Heart right ventricle (tissue), 16 donors: Measurements from ENCODE around the gene FAM171A1. TPM values are rescaled to one million over a fixed set of nuclear protein-coding genes. Genes with fewer than 3 reads are reported as not detected.
A peak's percentile ranks its signal among the peaks of the same experiment; 100 is the strongest.

Experiments used
- ATAC-seq, 8 donors: fragments of 200-7000 bp; cut with Tn5 transposase; one replicate each; pipeline ENCODE4 v1.9.1; 2020; ENCODE audit warnings: mild to moderate bottlenecking in 8 of 8, moderate library complexity in 8 of 8, moderate number of reproducible peaks in 1 of 8
- DNase-seq, 2 donors: peaks; one replicate each; pipeline ENCODE4 v3.0.0-alpha.2; 2020
- H3K27ac ChIP-seq, 10 donors: fragments of 200-600 bp; sonication (generic) in 2 of 10; one replicate each; pipeline versions ENCODE4 v1.5.0 to v1.8.0; 2020 to 2022; ENCODE audit warnings: mild to moderate bottlenecking in 3 of 10
- H3K27me3 ChIP-seq, 7 donors: fragments of 200-600 bp; one replicate each; pipeline ENCODE4 v1.8.0; 2021 to 2022; ENCODE audit warnings: mild to moderate bottlenecking in 2 of 7
- H3K36me3 ChIP-seq, 9 donors: fragments of 200-600 bp; sonication (generic) in 1 of 9; one replicate each; pipeline versions ENCODE4 v1.5.0 to v1.8.0; 2020 to 2022; ENCODE audit warnings: mild to moderate bottlenecking in 2 of 9
- H3K4me1 ChIP-seq, 9 donors: fragments of 200-600 bp; sonication (generic) in 1 of 9; one replicate each; pipeline versions ENCODE4 v1.5.0 to v1.8.0; 2020 to 2022; ENCODE audit warnings: mild to moderate bottlenecking in 4 of 9
- H3K4me3 ChIP-seq, 10 donors: fragments of 200-600 bp; sonication (generic) in 2 of 10; one replicate each; pipeline versions ENCODE4 v1.5.0 to v1.8.0; 2020 to 2022; ENCODE audit warnings: mild to moderate bottlenecking in 7 of 10, moderate library complexity in 2 of 10
- H3K9me3 ChIP-seq, 11 donors: fragments of 200-600 bp in 10 of 11; sonication (generic) in 2 of 11; one replicate each; pipeline versions ENCODE4 v1.5.0 to v1.8.0; 2013 to 2022; ENCODE audit warnings: mild to moderate bottlenecking in 2 of 11, control low read depth in 1 of 11, moderate library complexity in 1 of 11
- WGBS, 2 donors: extraction: QIAGEN DNeasy Blood & Tissue Kit; methylation state at CpG; one replicate each; pipeline ENCODE4 v1.1.7; 2013; ENCODE audit warnings: inconsistent platforms in 1 of 2; 5-methylcytosine and 5-hydroxymethylcytosine counted together
- intact Hi-C, 10 donors: fragments of 100-400 bp; cut with DNase I; formaldehyde crosslinking; loops; one replicate each; pipeline versions ENCODE4 v1.11.1 to v1.14.2; 2022
- long read RNA-seq, 3 donors: library from polyadenylated mRNA; unstranded; transcript quantifications; one replicate each; pipeline ENCODE4 v2.0.0, GENCODE V29; 2020 to 2021
- polyA plus RNA-seq, 2 donors: library from polyadenylated mRNA; stranded (reverse); fragments of 200-250 nt; gene quantifications; one replicate each; pipeline ENCODE4 v1.2.3, GENCODE V29; 2013
- total RNA-seq, 10 donors: library from RNA; stranded (reverse); fragmentation: NEBNext Ultra II Directional in 3 of 10; extraction: Animal tissue kit (Norgen Biotek cat#: 25700) in 3 of 10; gene quantifications; one replicate each; pipeline versions ENCODE4 v1.2.1 to v1.2.4, GENCODE V29; 2021 to 2023
- TF ChIP-seq, protein P1 (sequence below), 9 donors: fragments of 200-600 bp; sonication (generic) in 2 of 9; IDR thresholded peaks; one replicate each; pipeline versions ENCODE4 v1.5.0 to v1.8.0; 2021 to 2022; ENCODE audit warnings: antibody characterized with exemption in 9 of 9, mild to moderate bottlenecking in 5 of 9, moderate library complexity in 1 of 9
- donor health status: Arrhythmogenic right ventricular cardiomyopathy.
- donor health status: ischemic (EF 13 %, LVEDD 7.1; RV severe dilation, severe dysfunction).
- donor health status: healthy with polysubstance abuse.
- donor health status: DM: no; HTN: yes; CAD: no.
- donor health status: DM: no; HTN: no; CAD: no.
- donor health status: ischemic (EF 25% LVEDD 6.9; RV normal size, moderate dysfunction).
- donor health status: ischemic (EF 25% LVEDD 5.7; RV mildly dilated, moderate dysfunction).
- donor health status: healthy.
- donor health status: DM: yes; HTN: yes; CAD: no.
- donor health status: Ischemic cardiomyopathy.
- donor health status: ischemic (EF 35%, LVEDD 5.7; RV mildly dilated, moderate dysfunction).
- donor health status: nonischemic (EF 11% LVEDD 7.7; RV severe dilation, severe dysfunction).
- donor health status: DM: yes; HTN: yes; CAD: no.
- donor health status: PGD.
- donor health status: ischemic (EF 29% LVEDD 5.4; RV normal size, mild dysfunction).
- donor health status: nonischemic (EF 23%, LVEDD 6.1; RV moderate dilation, normal function).

FAM171A1 gene
- total RNA-seq (10 to 100 TPM in 1 of 10 donors, 1 to 10 TPM in 9; 3.5 to 10.5 (median 6.8) TPM), polyA plus RNA-seq (1 to 10 TPM; 4.8 to 7.7 TPM)
- long read RNA-seq, donor 1, transcript FAM171A1-201 (8 exons, 3,952 nt): major isoform, 15 of 41 reads
- long read RNA-seq, donor 1, partial matches to known transcripts: 7 of 41 reads
- long read RNA-seq, donor 1, other reads (novel, unspliced or antisense): 19 of 41 reads
- long read RNA-seq, donor 2, transcript FAM171A1-201 (8 exons, 3,952 nt): major isoform, 10 of 19 reads
- long read RNA-seq, donor 2, partial matches to known transcripts: 7 of 19 reads
- long read RNA-seq, donor 2, other reads (novel, unspliced or antisense): 2 of 19 reads
- long read RNA-seq, donor 3, transcript FAM171A1-201 (8 exons, 3,952 nt): major isoform, 11 of 43 reads
- long read RNA-seq, donor 3, partial matches to known transcripts: 14 of 43 reads
- long read RNA-seq, donor 3, other reads (novel, unspliced or antisense): 18 of 43 reads

DNA sequence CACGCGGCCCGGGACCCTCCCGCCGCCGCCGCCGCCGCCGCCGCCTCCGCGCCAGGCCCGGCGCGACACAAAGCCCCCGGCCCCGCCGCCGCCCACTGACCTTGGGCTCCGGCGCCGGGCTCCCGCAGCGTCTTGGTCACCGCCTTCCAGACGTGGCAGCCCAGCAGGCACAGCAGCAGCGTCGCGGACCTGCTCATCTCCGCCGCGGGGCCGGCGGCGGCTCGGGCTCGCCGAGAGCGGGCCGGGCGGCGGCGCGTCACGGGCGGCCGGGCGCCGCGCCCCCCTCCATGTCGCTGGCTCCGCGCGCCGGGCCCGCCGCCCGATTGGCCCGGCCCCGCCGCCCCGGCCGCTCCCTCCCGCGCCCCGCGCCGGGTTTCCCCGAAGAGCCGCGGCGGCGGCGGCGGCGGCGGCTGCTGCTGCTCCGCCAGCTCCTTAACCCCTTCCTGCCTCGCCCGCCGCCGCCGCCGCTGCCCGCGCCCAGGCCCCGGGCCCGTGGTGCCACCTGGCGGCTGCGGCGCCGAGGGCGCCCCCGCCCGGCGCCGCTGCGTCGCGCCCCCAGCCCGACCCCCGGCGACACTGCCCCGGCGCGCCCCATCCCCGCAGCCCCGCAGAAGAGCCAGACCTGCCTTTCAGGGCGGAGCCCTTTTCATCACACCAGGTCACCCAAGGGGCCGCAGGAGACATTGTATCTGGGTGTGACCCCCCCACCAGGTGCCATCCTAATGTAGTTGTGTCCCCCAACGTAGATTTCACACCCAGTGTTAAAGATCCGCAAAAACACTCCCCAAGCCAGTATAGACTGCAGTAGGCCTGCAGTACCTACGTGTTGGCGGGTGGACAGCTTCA lies at the start of gene FAM171A1:
Gene FAM171A1 (minus strand): TSS at position 434 of the 846 bp plus-strand sequence. CDS start 237 bp downstream, at position 197.
- DNase-seq: peak; percentile 42 to 68
- H3K27me3 ChIP-seq: peaks cover 0 to 69% (median 0%) of the 10 kb centered on the region in 7 donors
- 2 to 6% methylated on average over 41 to 111 of the region's 115 CpGs for whole genome bisulfite sequencing, 2 donors
- H3K4me3 ChIP-seq: peak within 1 kb of the TSS; percentile 60 to 82 (median 72)
- ATAC-seq: peak; percentile 35 to 86 (median 71)
- H3K27ac ChIP-seq: peak within 1 kb of the TSS in 8 of 10 donors; percentile 59 to 81 (median 76)
- TF ChIP-seq, protein P1, sequence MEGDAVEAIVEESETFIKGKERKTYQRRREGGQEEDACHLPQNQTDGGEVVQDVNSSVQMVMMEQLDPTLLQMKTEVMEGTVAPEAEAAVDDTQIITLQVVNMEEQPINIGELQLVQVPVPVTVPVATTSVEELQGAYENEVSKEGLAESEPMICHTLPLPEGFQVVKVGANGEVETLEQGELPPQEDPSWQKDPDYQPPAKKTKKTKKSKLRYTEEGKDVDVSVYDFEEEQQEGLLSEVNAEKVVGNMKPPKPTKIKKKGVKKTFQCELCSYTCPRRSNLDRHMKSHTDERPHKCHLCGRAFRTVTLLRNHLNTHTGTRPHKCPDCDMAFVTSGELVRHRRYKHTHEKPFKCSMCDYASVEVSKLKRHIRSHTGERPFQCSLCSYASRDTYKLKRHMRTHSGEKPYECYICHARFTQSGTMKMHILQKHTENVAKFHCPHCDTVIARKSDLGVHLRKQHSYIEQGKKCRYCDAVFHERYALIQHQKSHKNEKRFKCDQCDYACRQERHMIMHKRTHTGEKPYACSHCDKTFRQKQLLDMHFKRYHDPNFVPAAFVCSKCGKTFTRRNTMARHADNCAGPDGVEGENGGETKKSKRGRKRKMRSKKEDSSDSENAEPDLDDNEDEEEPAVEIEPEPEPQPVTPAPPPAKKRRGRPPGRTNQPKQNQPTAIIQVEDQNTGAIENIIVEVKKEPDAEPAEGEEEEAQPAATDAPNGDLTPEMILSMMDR (IDR thresholded peaks at IDR 0.05): peak in 6 of 9 donors; percentile 3 to 48 (median 14)
- H3K36me3 ChIP-seq: no peaks in the 10 kb centered on the region
- peaks cover 0 to 42% (median 15%) of the 10 kb centered on the region in 9 donors for H3K4me1 ChIP-seq
- H3K9me3 ChIP-seq: no peaks in the 10 kb centered on the region
- intact Hi-C loops: loop anchor here in 8 of 10 donors (2.0 to 10.0 kb wide), 5 partner anchors 108 to 416 kb away; partner anchors contain the start of genes DCLRE1C (in 1 of the 8) and MEIG1 (in 1 of the 8)

DNA sequence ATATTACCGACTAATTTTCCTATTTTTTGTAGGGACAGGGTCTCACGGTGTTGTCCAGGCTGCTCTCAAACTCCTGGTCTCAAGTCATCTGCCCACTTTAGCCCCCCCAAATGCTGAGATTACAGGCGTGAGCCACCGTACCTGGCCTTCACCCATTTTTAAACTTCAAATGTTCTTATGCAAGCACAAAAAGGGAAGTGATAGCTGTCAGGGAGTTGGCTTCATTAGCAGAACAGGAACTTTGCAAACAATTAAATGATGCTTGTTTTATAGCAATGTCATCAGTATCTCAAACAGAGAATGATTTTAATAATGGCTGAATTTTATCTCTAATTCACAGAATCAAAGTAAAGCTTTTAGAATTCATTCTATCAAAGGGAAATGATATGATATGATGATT lies 49.8 kb upstream of the FAM171A1 start:
- H3K36me3 ChIP-seq: no peaks in the 10 kb centered on the region

DNA sequence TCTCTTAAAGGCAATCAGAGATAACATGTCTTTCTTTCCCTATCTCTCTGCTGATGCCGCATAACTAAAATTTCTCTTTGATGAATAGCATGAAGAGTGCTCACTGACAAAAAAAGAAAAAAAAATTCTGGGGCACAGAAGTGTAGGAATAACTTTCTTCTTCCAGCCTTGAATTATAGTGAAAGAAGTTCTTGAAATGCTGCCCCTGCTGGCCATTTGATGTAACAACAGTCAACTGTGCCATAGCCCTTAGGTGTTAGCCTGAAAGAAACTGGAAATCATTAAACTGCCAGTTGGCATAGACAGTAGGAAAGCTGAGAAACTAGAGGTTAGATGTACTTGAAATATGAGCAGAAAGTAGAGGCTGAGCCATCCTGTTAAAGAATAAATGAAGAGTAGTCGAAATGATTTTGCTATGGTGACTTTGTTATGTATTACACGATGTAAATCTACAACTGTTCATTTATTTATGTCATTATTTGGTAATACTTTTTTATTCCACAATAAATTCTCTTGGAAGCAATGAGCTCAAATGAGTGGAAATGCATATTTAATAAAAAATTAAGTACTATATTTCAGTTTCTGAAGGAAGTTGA lies 48.3 kb upstream of the FAM171A1 start:
- WGBS, 2 donors: 12 to 53% methylated on average over 3 of the region's 3 CpGs
- no peaks in the 10 kb centered on the region for H3K4me1 ChIP-seq
- H3K27me3 ChIP-seq: no peaks in the 10 kb centered on the region
- DNase-seq (peak in 1 of 2 donors; percentile 29), ATAC-seq (peak in 3 of 8 donors; percentile 41 to 65 (median 53))
- peaks cover 0 to 20% (median 8%) of the 10 kb centered on the region in 11 donors for H3K9me3 ChIP-seq
- no peaks in the 10 kb centered on the region for H3K36me3 ChIP-seq
- H3K27ac ChIP-seq: no peak overlapping the region
- no peak overlapping the region for H3K4me3 ChIP-seq
- intact Hi-C loops: loop anchor here in 1 of 10 donors (5.0 kb wide), 1 partner anchor 152 kb away; no protein-coding TSS in a partner anchor
- TF ChIP-seq, protein P1 (IDR thresholded peaks at IDR 0.05): peak; percentile 67 to 89 (median 84)

More for the DNA sequence above, 49.8 kb upstream of the FAM171A1 start:
- 67 to 73% methylated on average over 4 of the region's 4 CpGs for WGBS, 2 donors
- no peak overlapping the region for H3K27ac ChIP-seq
- intact Hi-C loops: no loop called here
- no peaks in the 10 kb centered on the region for H3K4me1 ChIP-seq
- ATAC-seq: no peak
- H3K27me3 ChIP-seq: no peaks in the 10 kb centered on the region
- H3K9me3 ChIP-seq: peaks cover 0 to 12% (median 6%) of the 10 kb centered on the region in 11 donors
- no peak overlapping the region for H3K4me3 ChIP-seq
- TF ChIP-seq, protein P1 (IDR thresholded peaks at IDR 0.05): no peak
- DNase-seq: no peak
